Endothelial cell of umbilical vein (primary cell): Measurements from ENCODE around the gene STAB1. TPM values are rescaled to one million over a fixed set of nuclear protein-coding genes. Genes with fewer than 3 reads are reported as not detected.

Experiments used
- BruUV-seq: library from RNA; stranded (reverse); fragments of 400-500 nt; replicated peaks from 2 replicates; lab custom pipeline; 2021; lab: Mats Ljungman, UMichigan
- CTCF ChIA-PET: fragments of 300-600, 350-600 bp; sonication (Branson Sonifier 250); formaldehyde crosslinking; loops from one replicate; lab custom pipeline; 2021; ENCODE audit warnings: antibody characterized with exemption, inconsistent platforms; lab: Charles Lee
- POLR2A ChIA-PET: fragments of 300-600, 350-600 bp; sonication (Branson Sonifier 250); formaldehyde crosslinking; loops from one replicate; lab custom pipeline; 2021; ENCODE audit warnings: antibody characterized with exemption, inconsistent platforms; lab: Charles Lee
- DNase-seq: peaks from one replicate; pipeline ENCODE4 v3.0.0-alpha.2; 2011; ENCODE audit warnings: low read depth, low spot score
- FAIRE-seq: peaks from 2 replicates; lab custom pipeline; 2011; peaks lifted over from hg19 to GRCh38; lab: Jason Lieb, UNC
- H2AFZ ChIP-seq: 2 replicates; pipeline ENCODE4 v1.6.0; 2012; ENCODE audit warnings: low read depth, low read length, control low read depth, inconsistent platforms
- H3K27ac ChIP-seq: 2 replicates; pipeline ENCODE4 v1.5.1; 2011; ENCODE audit warnings: low read depth, mild to moderate bottlenecking, control low read depth, low read length, moderate library complexity; ENCODE audit not compliant: insufficient read depth
- H3K27me3 ChIP-seq, 2 experiments: 2 replicates each; pipeline versions ENCODE4 v1.6.0 to v1.6.1; 2011; ENCODE audit warnings: low read length in 2 of 2, mixed read lengths in 1 of 2; ENCODE audit not compliant: control insufficient read depth in 2 of 2, insufficient read depth in 2 of 2
- H3K36me3 ChIP-seq, 2 experiments: 2 replicates in 1 of 2; 3 replicates in 1 of 2; pipeline ENCODE4 v1.5.1; 2011; ENCODE audit warnings: low read length in 2 of 2, mild to moderate bottlenecking in 1 of 2, moderate library complexity in 1 of 2; ENCODE audit not compliant: control insufficient read depth in 2 of 2, insufficient read depth in 2 of 2; ENCODE audit errors: extremely low read depth in 1 of 2
- H3K4me1 ChIP-seq: 3 replicates; pipeline ENCODE4 v1.5.1; 2011; ENCODE audit warnings: mild to moderate bottlenecking, low read length; ENCODE audit not compliant: control insufficient read depth, insufficient read depth; ENCODE audit errors: extremely low read depth
- H3K4me2 ChIP-seq: 2 replicates; pipeline ENCODE4 v1.6.1; 2011; ENCODE audit warnings: low read length, control low read depth, mixed read lengths; ENCODE audit not compliant: insufficient read depth
- H3K4me3 ChIP-seq, 3 experiments: fragments of 200-600 bp in 1 of 3; sonication (generic), shearing (Covaris generic) in 1 of 3; replicated peaks in 1 of 3; 2 replicates each; pipeline ENCODE4 v1.5.1; 2011 to 2016; ENCODE audit warnings: control low read depth in 3 of 3, low read length in 3 of 3, mild to moderate bottlenecking in 2 of 3, inconsistent platforms in 1 of 3, low read depth in 1 of 3, moderate library complexity in 1 of 3; ENCODE audit not compliant: insufficient read depth in 1 of 3
- H3K79me2 ChIP-seq: 2 replicates; pipeline ENCODE4 v1.6.0; 2012; ENCODE audit warnings: low read length, inconsistent platforms; ENCODE audit not compliant: control insufficient read depth, insufficient read depth
- H3K9ac ChIP-seq: replicated peaks from 2 replicates; pipeline ENCODE3; 2011; ENCODE audit warnings: low read length, control low read depth; ENCODE audit not compliant: insufficient read depth; ENCODE audit errors: extremely low read depth
- H3K9me1 ChIP-seq: replicated peaks from 3 replicates; pipeline ENCODE4 v1.6.0; 2011; ENCODE audit warnings: mild to moderate bottlenecking, low read length; ENCODE audit not compliant: control insufficient read depth, insufficient read depth; ENCODE audit errors: extremely low read depth
- H3K9me3 ChIP-seq: replicated peaks from 2 replicates; pipeline ENCODE4 v1.5.1; 2012; ENCODE audit warnings: low read length, inconsistent platforms; ENCODE audit not compliant: control insufficient read depth, insufficient read depth
- H4K20me1 ChIP-seq: replicated peaks from 2 replicates; pipeline ENCODE3; 2011; ENCODE audit warnings: mild to moderate bottlenecking, low read length; ENCODE audit not compliant: control insufficient read depth, insufficient read depth; ENCODE audit errors: extremely low read depth
- EZH2 ChIP-seq: IDR thresholded peaks from 2 replicates; pipeline ENCODE4 v1.6.1; 2012; ENCODE audit warnings: borderline replicate concordance, low read depth, mild to moderate bottlenecking, moderate library complexity, low read length, inconsistent platforms; ENCODE audit not compliant: severe bottlenecking
- FOS ChIP-seq: IDR thresholded peaks from 2 replicates; pipeline ENCODE4 v1.6.1; 2011; ENCODE audit warnings: mild to moderate bottlenecking, low read length, moderate library complexity, borderline replicate concordance; ENCODE audit not compliant: insufficient read depth
- GATA2 ChIP-seq: IDR thresholded peaks from 2 replicates; pipeline ENCODE4 v1.7.0; 2011; ENCODE audit warnings: low read depth, mild to moderate bottlenecking, moderate library complexity, mixed read lengths, low read length; ENCODE audit not compliant: insufficient read length, insufficient read depth
- JUN ChIP-seq: IDR thresholded peaks from 2 replicates; pipeline ENCODE4 v1.6.1; 2011; ENCODE audit warnings: borderline replicate concordance, low read depth; ENCODE audit not compliant: insufficient read length, insufficient read depth
- MYC ChIP-seq: IDR thresholded peaks from one replicate; pipeline ENCODE4 v1.6.1; 2011; ENCODE audit warnings: mild to moderate bottlenecking, low read depth, low read length
- POLR2A ChIP-seq: IDR thresholded peaks from 2 replicates; pipeline ENCODE4 v1.6.1; 2012; ENCODE audit warnings: low read depth, mild to moderate bottlenecking, control low read depth, low read length
- POLR2AphosphoS5 ChIP-seq: IDR thresholded peaks from 2 replicates; pipeline ENCODE4 v1.6.1; 2012; ENCODE audit warnings: low read depth, mild to moderate bottlenecking, control low read depth, low read length, moderate library complexity; ENCODE audit not compliant: insufficient read depth
- dilution Hi-C: fragments of 300-500 bp; cut with MboI; formaldehyde crosslinking; loops from one replicate; pipeline ENCODE4 v1.15.0; 2019; ENCODE audit warnings: low sequenced_read_pairs; ENCODE audit not compliant: extremely low pct_ligation_motif_present
- intact Hi-C: fragments of 100-400 bp; cut with micrococcal nuclease; formaldehyde crosslinking; loops from one replicate; pipeline ENCODE4 v1.10.0; 2022
- polyA plus RNA-seq, 4 experiments: library from polyadenylated mRNA; depleted of rRNA in 3 of 4; stranded (reverse) in 3 of 4; unstranded in 1 of 4; fragments of >200 nt; gene quantifications; 2 replicates each; pipeline versions ENCODE4 v1.2.1 to v1.2.3, GENCODE V29; 2011 to 2012; ENCODE audit warnings: missing spikeins in 1 of 4
- total RNA-seq: library from RNA; stranded (reverse); gene quantifications from 2 replicates; pipeline ENCODE4 v1.2.3, GENCODE V29; 2021
- TF ChIP-seq, protein P1 (sequence below), 2 donors: IDR thresholded peaks; 1 replicate in 1 of 2; 2 replicates in 1 of 2; pipeline ENCODE4 v1.5.1; 2011; ENCODE audit warnings: low read length in 2 of 2, mild to moderate bottlenecking in 2 of 2, moderate library complexity in 2 of 2, control low read depth in 1 of 2, inconsistent platforms in 1 of 2, low read depth in 1 of 2; ENCODE audit not compliant: insufficient read depth in 1 of 2; ENCODE audit errors: extremely low read depth in 1 of 2

STAB1 gene
- total and polyA plus RNA-seq, 2 donors (not counting 3 experiments of a cell fraction or from before 2014, with no cell fraction given) = 369 TPM

DNA sequence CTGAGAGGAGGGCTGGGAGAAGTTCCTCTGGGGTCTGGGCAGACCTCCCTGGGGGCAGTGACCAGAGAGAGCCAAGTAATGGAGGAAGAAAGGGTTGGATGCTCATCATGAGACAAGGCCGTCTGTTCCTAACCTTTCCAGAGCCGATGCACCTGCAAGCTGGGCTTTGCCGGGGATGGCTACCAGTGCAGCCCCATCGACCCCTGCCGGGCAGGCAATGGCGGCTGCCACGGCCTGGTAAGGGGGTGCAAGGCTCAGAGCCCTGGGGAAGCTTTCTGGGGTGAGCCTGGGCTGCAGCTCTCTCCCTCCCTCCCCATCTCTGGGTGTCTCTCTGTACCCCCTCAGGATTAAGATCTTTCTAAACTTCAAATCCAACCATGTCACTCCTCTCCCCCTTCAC, 16.4 kb downstream of the STAB1 start:
- Histone ChIP-seq H3K4me1 (peaks cover 7% of the 10 kb centered on the region), H3K4me3 (no peak overlapping the region), H3K9me1 (no peaks in the 10 kb centered on the region), H3K9ac (no peak overlapping the region), H3K27me3 (no peaks in the 10 kb centered on the region), H3K79me2 (no peaks in the 10 kb centered on the region), H4K20me1 (no peaks in the 10 kb centered on the region), H3K36me3 (peaks cover 24 to 82% of the 10 kb centered on the region in 2 experiments), H2AFZ (no peak overlapping the region), H3K4me2 (no peak overlapping the region), H3K27ac (no peak overlapping the region), H3K9me3 (no peaks in the 10 kb centered on the region)
- CTCF ChIA-PET = interaction anchor here (1.0 to 1.5 kb wide), 3 partner anchors 13 to 30 kb away, joined by 3 to 4 read pairs (median 3); no protein-coding TSS in a partner anchor
- intact Hi-C loops = no loop called here
- TF ChIP-seq POLR2A (no peak), FOS (no peak), POLR2AphosphoS5 (no peak), JUN (no peak), GATA2 (no peak), EZH2 (no peak), MYC (no peak)
- TF ChIP-seq, protein P1, sequence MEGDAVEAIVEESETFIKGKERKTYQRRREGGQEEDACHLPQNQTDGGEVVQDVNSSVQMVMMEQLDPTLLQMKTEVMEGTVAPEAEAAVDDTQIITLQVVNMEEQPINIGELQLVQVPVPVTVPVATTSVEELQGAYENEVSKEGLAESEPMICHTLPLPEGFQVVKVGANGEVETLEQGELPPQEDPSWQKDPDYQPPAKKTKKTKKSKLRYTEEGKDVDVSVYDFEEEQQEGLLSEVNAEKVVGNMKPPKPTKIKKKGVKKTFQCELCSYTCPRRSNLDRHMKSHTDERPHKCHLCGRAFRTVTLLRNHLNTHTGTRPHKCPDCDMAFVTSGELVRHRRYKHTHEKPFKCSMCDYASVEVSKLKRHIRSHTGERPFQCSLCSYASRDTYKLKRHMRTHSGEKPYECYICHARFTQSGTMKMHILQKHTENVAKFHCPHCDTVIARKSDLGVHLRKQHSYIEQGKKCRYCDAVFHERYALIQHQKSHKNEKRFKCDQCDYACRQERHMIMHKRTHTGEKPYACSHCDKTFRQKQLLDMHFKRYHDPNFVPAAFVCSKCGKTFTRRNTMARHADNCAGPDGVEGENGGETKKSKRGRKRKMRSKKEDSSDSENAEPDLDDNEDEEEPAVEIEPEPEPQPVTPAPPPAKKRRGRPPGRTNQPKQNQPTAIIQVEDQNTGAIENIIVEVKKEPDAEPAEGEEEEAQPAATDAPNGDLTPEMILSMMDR (IDR thresholded peaks at IDR 0.05; ENCODE audit: extremely low read depth in 1 of 2, insufficient read depth in 1 of 2, low read depth in 1 of 2, low read length in 2 of 2) = no peak
- dilution Hi-C loops = no loop called here
- POLR2A ChIA-PET = interaction anchor here (0.6 to 0.8 kb wide), 3 partner anchors 12 to 15 kb away, joined by 3 to 16 read pairs (median 3); no protein-coding TSS in a partner anchor
- BruUV-seq = no TSS peak
- no peak for DNase-seq
- FAIRE-seq = no peak
